ENCODE results near the gene TNKS2.
"Not testable (repeated sequence)": the region's sequence is repeated elsewhere in the genome, so short reads cannot be mapped to it uniquely, and the experiment has no call there.

The TNKS2 gene

DNA sequence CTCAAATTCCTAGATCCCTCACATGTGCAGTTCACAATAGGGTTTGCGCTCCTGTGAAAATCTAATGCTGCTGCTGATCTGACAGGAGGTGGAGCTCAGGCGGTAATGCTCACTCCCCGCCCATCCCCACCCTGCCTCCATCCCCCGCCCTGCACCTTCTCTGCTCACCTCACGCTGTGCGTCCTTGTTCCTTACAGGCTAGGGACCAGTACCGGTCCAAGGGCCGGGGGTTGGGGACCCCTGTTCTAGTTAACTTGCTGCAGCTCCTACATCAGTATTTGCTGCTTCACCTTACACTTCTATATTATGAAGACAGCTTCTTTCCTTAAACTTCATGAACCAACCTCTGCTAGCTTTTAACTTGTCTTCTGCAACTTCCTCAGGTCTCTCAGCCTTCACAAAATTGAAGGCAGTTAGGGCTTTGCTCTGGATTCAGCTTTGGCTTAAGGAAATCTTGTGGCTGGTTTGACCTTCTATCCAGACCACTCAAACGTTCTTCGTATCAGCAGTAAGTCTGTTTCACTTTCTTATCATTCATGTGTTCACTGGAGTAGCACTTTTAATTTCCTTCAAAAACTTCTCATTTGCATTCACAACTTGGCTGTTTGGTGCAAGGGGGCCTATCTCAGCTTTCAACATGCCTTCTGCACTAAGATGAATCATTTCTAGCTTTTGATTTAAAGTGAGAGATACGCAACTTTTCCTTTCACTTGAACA, 1.7 kb upstream of the TNKS2 start:
- in situ Hi-C loops (cut with MboI; ENCODE audit: low sequenced_read_pairs) = no loop called here

DNA sequence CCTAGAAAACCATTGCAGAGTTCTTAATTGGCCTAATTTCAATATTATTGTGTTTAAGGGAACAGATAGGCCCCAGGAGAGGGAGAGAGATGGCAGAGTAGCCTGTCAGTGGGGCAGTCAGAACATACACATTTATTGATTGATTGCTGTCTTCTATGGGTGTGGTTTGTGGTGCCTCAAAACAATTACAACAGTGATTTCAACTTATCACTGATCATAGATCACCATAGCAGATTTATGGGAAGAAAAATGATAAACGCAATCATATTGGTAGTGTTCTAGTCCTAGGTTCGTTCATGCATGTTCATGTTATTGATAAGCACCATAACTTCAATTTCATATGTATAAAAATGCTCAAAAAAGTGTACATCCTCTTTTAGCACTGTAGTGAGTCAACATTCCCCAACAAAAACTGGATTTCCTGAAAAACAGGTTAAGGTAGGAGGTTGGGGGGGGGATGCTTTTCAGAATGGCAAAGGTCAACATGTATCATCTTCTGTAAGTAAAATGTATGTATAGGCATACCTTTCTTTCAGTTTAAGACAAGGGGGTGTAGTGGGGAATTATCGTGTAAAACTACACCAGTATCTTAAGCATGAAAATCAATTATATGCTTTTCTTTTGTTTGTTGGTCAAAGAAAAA, 1.1 kb upstream of the TNKS2 start:
- in situ Hi-C loops (cut with MboI; ENCODE audit: low sequenced_read_pairs) = no loop called here

DNA sequence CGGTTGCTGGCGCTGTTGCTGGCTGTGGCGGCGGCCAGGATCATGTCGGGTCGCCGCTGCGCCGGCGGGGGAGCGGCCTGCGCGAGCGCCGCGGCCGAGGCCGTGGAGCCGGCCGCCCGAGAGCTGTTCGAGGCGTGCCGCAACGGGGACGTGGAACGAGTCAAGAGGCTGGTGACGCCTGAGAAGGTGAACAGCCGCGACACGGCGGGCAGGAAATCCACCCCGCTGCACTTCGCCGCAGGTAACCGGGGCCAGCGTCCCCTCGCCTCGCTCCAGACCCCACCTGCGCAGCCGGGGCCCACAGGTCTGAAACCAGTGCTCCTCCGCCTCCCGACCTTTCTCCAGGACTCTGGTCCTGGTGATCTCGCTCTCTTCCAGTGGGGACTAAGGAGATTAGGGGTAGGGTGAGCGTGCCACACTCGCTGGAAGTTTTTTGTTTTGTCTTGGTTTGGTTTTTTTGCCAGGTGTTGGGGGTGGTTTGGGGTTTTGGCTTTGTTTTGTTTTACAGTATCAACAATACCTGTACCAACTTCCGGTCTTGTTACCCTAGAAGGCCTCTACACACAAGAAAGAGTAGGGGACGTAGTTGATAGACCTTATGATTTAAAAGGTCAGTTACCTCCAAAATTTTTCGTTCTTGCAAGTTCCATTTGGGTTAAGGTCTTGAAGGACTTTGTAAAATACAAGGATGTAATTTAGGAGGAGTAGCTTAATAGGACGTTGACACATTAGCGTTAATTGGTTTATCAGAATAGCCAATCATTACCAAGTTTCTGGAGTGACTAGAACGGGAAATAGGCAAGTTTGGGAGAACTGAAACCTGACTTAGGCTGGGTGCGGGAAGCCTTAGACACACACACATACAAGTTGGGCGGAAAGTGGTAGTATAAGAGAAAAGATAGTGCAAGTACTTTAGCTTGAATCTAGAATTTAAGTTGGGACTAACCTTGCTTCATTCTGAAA, 704 bp downstream of the TNKS2 start:
- in situ Hi-C loops (cut with MboI; ENCODE audit: low sequenced_read_pairs) = no loop called here

DNA sequence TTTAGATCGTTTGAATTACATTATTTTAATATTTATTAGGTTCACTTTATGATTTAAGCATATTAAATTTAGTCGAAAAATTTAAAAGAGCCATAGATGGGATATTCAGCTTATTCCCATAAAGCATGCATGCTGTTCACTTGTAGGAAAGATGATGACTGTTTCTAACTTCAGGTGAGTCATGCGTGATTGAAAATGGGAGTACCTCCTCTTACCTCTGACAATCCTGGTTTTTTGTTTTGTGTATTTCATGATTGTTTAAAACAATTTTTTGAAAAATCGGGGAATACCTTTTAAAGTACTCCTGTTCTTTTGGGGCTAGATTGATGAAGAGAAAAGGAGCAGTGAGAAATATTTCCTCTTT, 1.4 kb downstream of the TNKS2 start:
- in situ Hi-C loops (cut with MboI; ENCODE audit: low sequenced_read_pairs) = no loop called here

- in situ Hi-C loops (cut with MboI; ENCODE audit: low sequenced_read_pairs) = no loop called here
Measured at GRCh38 chr10:91800182-91800581, 2.0 kb downstream of the TNKS2 start.

GRCh38 chr10:91800756-91801155, 2.5 kb downstream of the TNKS2 start:
- in situ Hi-C loops (cut with MboI; ENCODE audit: low sequenced_read_pairs) = no loop called here

- in situ Hi-C loops (cut with MboI; ENCODE audit: low sequenced_read_pairs) = no loop called here
Measured at GRCh38 chr10:91803386-91804125, 5.3 kb downstream of the TNKS2 start.

- in situ Hi-C loops (cut with MboI; ENCODE audit: low sequenced_read_pairs) = no loop called here
Measured at GRCh38 chr10:91804126-91804510, 5.9 kb downstream of the TNKS2 start.

DNA sequence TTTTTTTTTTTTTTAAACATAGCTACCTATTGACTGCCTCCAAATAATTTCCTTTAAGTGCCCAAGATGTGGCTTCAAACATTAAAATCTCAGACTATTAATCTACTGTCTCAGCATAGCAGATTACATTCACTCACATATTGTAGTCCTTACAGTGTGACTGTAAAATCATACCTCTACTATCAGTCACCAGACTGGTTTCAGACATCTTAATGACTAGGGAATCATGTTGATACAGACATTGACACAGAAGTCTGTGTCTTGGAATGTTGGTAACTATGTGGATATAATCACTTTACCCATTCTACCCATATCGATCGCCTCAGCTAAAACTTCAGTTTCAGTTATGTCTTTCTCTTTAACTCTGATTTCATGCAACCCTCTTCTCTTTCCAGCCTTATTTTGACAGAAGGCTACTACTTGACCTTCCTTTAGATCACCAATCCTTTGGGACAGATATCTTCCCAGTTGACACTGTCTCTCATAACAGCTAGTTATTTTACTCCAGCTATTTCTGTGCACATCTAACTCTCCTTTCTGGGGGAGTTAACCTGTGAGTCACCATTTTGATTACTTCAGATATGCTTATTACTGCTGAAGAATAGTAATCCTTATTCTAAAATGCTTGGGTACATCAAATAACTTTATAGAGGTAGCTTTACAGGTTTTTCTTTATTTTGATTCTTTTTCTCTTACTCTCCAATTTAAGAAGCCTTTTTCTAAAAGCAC, 7.0 kb downstream of the TNKS2 start:
- in situ Hi-C loops (cut with MboI; ENCODE audit: low sequenced_read_pairs) = no loop called here

GRCh38 chr10:91807264-91807663, 9.0 kb downstream of the TNKS2 start:
- in situ Hi-C loops (cut with MboI; ENCODE audit: low sequenced_read_pairs) = not testable (repeated sequence)

GRCh38 chr10:91813251-91813650, 15.0 kb downstream of the TNKS2 start:
- in situ Hi-C loops (cut with MboI; ENCODE audit: low sequenced_read_pairs) = no loop called here

- in situ Hi-C loops (cut with MboI; ENCODE audit: low sequenced_read_pairs) = no loop called here
Measured at GRCh38 chr10:91816981-91817380, 18.8 kb downstream of the TNKS2 start.

- in situ Hi-C loops (cut with MboI; ENCODE audit: low sequenced_read_pairs) = no loop called here
Measured at GRCh38 chr10:91820144-91820543, 21.9 kb downstream of the TNKS2 start.

- in situ Hi-C loops (cut with MboI; ENCODE audit: low sequenced_read_pairs) = no loop called here
Measured at GRCh38 chr10:91824076-91824475, 25.9 kb downstream of the TNKS2 start.

- in situ Hi-C loops (cut with MboI; ENCODE audit: low sequenced_read_pairs) = no loop called here
Measured at GRCh38 chr10:91829268-91829667, 31.0 kb downstream of the TNKS2 start.

DNA sequence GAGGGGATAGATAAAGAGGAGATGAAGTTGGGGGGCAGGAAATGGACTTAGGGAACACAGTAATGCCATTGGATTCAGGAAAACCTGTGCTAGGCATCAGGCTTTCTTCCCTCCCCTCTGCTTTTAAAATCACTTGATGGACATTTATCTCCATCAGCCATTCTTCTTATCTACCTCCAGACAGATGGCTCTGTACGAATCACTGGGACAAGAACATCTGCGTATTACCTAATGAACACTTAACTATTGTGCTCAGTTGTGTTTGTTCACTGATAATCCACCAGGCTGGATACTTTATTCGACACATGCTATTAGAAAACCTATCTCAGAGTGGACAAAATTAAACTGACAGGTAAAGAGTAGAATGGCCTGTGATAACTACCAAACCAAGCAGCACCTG, 40.0 kb downstream of the TNKS2 start:
- in situ Hi-C loops (cut with MboI; ENCODE audit: low sequenced_read_pairs) = no loop called here

GRCh38 chr10:91843083-91843482, 44.9 kb downstream of the TNKS2 start:
- in situ Hi-C loops (cut with MboI; ENCODE audit: low sequenced_read_pairs) = no loop called here

DNA sequence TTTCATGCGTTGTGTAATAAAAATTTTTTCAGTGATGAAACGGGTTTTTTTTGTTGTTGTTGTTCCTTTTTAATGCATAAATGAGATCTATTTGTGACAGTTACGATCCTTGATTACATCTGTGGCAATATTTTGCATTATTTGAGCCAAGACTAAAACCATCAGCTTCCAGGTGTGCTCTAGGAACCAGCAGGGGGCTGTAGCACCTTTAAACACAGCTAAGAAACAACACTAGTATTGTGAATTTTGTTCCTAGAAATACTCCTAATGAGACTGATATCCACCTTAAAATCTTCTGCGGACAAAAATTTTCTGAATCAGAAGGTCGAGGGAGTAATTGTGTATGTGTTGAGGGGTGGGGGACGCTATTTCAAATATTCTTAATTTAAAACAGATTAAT, 58.4 kb downstream of the TNKS2 start:
- in situ Hi-C loops (cut with MboI; ENCODE audit: low sequenced_read_pairs) = no loop called here

DNA sequence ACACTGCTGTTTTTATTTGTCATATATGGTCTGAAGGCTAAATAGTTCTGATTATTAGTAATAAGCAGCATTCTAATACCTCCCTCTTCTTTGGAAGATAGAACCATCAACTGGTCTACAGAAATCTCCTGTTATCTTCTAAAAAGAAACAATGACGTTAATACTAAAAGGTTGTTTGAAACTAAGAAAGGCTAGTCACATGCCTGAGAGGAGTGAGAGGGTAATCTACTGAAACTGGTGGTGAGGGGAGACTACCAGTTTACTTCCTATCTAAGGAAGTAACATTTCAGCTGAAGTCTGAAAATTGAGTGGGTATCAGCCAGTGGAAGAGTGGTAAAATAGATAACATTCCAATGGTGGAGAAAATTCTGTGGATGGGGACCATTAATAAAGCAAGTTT, 62.7 kb downstream of the TNKS2 start:
- in situ Hi-C loops (cut with MboI; ENCODE audit: low sequenced_read_pairs) = no loop called here

GRCh38 chr10:91864099-91864498, 65.9 kb downstream of the TNKS2 start:
- in situ Hi-C loops (cut with MboI; ENCODE audit: low sequenced_read_pairs) = no loop called here

Measured in hTERT RPE-1 (cell line).